SKM-1 (cell line): ENCODE results near the gene SPZ1.
"Not testable (repeated sequence)": the region's sequence is repeated elsewhere in the genome, so short reads cannot be mapped to it uniquely, and the experiment has no call there.

Experiments
- DNase-seq: peaks from one replicate; lab custom pipeline; 2025; ENCODE audit not compliant: unreplicated experiment; lab: John Stamatoyannopoulos, UW

Gene SPZ1, protein sequence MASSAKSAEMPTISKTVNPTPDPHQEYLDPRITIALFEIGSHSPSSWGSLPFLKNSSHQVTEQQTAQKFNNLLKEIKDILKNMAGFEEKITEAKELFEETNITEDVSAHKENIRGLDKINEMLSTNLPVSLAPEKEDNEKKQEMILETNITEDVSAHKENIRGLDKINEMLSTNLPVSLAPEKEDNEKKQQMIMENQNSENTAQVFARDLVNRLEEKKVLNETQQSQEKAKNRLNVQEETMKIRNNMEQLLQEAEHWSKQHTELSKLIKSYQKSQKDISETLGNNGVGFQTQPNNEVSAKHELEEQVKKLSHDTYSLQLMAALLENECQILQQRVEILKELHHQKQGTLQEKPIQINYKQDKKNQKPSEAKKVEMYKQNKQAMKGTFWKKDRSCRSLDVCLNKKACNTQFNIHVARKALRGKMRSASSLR

DNA sequence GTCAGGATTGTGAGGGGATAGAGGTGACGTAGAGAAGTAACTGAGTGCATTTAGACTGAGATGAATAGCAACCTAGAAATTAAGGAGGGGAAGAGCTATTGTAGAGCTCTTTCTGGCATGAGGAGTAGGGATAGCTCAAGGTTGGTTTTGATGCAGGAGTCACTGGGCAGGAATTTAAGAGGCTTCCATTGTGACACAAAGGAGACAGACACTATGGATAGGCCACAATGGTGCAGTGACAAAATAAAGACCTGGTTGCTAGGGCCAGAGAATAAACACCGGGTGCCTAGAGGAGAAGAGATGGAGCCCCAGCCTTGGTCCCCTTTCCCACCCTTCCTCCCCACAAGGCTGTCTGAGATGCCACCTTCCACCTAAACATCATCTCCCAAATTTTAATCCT, at the start of gene SPZ1:
TSS of gene SPZ1 (plus strand) at position 301 of the 400 bp plus-strand sequence. CDS start 214 bp downstream, outside the sequence.
- no peak for DNase-seq

DNA sequence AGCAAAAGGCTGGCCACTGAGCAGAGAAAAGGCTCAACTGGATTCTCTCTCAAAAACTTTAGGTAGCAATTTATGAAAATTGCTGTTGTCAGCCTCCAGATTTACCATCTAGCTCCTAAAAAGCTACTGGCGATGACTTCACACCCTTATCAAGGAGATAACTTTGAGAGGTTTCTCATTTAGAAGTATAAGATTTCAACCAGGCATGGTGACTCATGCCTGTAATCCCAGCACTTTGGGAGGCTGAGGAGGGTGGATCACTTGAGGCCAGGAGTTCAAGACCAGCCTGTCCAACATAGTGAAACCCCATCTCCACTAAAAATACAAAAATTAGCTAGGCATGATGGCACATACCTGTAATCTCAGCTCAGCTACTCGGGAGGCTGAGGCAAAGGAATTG, 49.3 kb upstream of the SPZ1 start:
- DNase-seq = not testable (repeated sequence)

DNA sequence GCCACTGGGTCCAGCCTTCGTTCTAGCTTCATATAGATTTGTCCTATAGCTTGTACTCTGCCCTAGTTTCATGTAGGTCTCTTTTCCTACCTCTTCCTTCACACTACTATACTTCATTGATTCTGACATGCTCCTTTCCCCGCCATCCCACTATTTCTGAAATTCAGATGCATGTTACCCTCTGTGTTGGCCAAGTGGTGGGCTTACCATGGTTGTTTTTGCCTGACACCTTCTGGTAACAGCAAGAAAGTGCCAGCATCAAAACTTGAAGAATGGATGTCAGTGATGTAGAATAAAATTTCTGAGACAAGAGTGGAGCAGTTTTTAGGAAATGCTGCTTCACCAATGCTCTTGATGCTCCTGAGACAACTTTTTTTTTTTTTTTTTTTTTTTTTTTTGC, 44.5 kb upstream of the SPZ1 start:
- DNase-seq = no peak

DNA sequence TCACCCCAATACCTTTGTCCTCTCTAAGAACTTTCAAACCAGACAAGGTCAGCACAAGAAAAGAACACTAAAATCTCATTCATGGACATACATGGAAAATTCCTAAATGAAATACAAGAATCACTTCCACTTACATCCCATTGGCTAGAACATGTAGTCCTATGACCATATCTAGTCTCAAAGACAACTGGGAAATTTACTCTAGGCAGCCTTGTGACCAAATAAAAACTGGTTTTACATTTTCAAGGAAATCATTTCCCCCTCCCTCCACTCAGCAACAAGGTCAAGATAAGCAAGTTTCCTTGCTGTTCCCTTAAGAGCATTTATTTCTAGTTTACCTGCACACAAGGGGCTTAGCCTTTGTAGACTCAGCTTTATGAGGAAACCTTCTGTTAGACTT, 43.6 kb upstream of the SPZ1 start:
- DNase-seq = no peak

DNA sequence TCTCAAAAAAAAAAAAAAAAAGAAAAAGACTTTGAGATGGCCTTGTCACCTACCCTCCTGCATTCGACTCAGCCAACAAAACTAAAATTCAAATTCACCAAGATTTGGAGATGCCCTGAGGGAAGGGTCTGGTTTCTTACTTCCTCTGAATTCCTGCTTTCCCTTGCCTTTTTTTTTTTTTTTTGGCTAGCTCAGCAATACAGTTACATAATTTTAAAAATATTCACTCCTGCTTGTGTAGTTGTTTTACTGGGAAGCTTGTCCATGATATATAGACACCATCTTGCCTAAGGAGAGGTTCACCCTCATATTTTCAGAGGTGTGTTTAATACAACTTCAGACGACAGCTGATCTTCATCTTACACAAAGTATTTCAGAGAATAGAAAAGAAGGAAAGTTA, 42.6 kb upstream of the SPZ1 start:
- no peak for DNase-seq

DNA sequence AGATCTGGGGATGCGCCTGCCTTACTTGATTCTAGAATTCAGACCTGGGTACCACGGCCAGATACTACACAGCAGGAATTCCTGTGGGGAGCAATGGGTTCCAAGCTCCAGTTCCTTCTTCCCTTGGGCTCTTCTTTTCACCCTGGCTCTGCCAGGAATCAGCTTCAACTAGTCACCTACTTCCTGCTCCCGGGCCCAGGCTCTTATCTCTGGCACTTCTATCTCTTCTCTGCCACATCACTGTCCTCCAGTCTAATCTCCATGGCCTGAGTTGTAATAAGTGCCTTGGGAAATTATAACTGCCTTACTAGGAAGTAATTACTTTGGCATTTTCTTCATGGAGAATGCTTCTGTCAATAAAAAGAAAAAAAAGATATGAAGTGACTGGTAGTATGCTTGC, 37.7 kb upstream of the SPZ1 start:
- DNase-seq = no peak

DNA sequence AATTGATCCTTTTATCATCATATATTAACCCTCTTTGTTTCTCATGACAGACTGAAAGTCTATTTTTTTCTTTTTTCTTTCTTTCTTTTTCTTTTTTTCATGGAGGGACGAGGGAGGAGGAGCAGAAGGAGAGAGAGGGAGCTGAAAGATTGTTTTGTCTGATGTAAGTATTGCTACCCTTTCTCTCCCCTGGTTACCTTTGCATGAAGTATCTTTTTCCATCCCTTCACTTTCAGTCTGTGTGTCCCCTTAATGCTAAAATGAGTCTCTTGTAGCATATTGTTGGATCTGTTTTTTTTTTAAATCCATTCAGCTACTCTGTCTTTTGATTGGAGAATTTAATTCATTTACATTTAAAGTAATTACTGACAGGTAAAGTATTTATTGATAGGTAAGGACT, 36.4 kb upstream of the SPZ1 start:
- DNase-seq = no peak

DNA sequence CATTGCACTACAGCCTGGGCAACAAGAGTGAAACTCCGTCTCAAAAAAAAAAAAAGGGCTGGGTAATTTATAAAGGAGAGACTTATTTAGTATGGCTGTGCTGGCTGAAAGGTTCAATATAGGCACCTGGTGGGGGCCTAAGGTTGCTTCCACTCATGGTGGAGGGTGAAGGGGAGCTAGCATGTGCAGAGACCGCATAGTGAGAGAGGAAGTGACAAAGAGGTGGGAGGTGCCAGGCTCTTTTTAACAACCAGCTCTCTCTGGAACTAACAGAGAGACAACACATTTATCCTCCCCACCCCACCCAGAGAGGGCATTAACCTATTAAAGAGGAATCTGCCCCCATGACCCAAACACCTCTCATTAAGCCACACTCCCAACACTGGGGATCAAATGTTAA, 35.1 kb upstream of the SPZ1 start:
- no peak for DNase-seq

DNA sequence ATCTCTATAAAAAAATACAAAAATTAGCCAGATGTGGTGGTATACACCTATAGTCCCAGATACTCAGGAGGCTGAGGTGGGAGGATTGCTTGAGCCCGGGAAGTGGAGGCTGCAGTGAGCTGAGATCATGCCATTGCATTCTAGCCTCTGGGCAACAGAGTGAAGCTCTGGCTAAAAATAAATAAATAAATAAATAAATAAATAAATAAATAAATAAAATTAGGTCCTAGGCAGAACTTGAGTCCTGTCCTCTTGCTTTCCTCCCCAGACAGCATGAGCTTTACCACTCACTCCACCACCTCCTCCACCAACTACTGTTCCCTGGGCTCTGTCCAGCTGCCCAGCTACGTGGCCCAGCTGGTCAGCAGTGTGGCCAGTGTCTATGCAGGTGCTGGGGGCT, 31.6 kb upstream of the SPZ1 start:
- no peak for DNase-seq

DNA sequence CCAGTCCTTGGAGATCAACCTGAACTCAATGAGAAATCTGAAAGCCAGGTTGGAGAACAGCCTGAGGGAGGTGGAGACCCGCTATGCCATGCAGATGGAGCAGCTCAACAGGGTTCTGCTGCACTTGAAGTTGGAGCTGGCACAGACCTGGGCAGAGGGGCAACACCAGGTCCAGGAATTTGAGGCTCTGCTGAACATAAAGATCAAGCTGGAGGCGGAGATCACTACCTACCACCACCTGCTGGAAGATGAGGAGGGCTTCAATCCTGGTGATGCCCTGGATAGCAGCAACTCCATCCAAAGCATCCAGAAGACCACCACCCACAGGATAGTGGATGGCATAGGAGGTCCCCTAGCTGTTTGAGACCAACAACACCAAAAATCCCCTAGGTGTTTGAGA, 30.5 kb upstream of the SPZ1 start:
- no peak for DNase-seq

DNA sequence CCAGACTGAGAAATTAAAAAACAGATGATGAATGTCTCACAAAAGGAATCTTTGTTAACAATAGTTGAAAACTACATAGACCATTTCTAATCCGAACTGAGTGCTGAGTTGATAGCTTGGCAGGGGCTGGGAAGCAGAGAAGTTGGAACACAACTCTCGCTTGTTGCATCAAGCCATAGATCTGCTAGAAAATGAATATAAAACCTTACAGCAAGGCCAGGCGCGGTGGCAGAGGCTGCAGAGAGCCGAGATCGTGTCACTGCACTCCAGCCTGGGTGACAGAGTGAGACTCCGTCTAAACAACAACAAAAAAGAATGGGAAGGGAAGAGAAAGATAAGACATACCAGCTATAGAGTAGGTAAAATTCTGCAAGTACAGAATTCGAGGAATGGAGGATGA, 28.0 kb upstream of the SPZ1 start:
- DNase-seq = no peak

DNA sequence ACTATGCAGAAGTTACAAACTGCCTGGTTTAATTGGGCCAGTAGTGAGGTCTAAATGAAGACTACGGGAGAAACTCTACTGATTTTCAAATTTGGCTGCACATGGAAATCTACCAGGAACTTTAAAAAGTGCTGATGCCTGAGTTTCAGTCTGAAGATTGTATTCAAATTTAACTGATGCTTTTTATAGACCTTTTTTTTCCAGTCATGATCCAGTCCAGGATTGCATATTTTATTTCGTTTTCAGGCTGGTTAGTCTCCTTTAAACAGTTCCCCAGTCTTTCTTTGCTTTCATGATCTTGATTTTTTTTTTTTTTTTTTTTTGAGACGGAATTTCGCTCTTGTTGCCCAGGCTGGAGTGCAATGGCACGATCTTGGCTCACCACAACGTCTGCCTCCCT, 23.7 kb upstream of the SPZ1 start:
- no peak for DNase-seq

DNA sequence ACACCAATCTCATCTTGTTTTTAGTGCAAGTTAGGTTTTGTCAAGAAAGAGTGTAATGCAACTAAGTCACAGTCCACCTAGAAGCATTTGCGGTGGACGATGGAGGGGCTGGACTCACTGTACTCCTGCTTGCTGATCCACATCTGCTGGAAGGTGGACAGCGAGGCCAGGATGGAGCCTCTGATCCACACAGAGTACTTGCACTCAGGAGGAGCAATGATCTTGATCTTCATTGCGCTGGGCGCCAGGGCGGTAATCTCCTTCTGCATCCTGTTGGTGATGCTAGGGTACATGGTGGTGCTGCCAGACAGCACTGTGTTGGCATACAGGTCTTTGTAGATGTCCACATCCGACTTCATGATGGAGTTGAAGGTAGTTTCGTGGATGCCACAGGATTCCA, 20.2 kb upstream of the SPZ1 start:
- no peak for DNase-seq

DNA sequence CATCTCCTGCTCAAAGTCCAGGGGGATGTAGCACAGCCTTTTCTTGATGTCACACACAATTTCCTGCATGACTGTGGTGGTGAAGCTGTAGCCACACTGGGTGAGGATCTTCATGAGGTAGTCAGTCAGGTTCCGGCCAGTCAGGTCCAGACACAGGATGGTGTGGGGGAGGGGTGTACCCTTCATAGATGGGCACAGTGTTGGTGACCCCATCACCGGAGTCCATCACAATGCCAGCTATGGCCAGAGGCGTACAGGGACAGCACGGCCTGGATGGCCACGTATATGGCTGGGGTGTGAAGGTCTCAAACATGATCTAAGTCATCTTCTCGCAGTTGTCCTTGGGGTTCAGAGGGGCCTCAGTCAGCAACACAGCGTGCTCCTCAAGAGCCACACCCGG, 19.7 kb upstream of the SPZ1 start:
- no peak for DNase-seq

DNA sequence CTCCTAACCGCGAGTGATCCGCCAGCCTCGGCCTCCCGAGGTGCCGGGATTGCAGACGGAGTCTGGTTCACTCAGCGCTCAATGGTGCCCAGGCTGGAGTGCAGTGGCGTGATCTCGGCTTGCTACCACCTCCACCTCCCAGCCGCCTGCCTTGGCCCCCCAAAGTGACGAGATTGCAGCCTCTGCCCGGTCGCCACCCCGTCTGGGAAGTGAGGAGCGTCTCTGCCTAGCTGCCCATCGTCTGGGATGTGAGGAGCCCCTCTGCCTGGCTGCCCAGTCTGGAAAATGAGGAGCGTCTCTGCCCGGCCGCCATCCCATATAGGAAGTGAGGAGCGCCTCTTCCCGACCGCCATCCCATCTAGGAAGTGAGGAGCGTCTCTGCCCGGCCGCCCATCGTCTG, 19.0 kb upstream of the SPZ1 start:
- not testable (repeated sequence) for DNase-seq

DNA sequence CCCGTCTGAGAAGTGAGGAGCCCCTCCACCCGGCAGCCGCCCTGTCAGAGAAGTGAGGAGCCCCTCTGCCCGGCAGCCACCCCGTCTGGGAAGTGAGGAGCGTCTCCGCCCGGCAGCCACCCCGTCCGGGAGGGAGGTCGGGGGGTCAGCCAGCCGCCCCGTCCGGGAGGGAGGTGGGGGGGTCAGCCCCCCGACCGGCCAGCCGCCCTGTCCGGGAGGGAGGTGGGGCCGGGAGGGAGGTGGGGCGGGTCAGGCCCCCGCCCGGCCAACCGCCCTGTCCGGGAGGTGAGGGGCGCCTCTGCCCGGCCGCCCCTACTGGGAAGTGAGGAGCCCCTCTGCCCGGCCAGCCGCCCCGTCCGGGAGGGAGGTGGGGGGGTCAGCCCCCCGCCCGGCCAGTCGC, 18.5 kb upstream of the SPZ1 start:
- DNase-seq = not testable (repeated sequence)

DNA sequence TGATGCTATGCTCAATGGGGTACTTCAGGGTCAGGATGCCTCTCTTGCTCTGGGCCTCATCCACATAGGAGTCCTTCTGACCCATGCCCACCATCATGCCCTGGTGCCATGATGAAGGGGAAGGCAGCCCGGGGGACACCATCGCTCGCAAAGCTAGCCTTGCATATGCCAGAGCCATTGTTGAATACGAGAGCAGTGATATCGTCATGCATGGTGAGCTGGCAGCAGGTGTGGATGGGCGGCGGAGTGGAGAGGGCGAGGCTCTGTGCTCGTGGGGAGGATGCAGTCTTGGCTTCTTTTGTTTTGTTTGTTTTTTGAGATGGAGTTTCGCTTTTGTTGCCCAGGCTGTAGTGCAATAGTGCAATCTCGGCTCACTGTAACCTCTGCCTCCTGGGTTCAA, 17.2 kb upstream of the SPZ1 start:
- no peak for DNase-seq

DNA sequence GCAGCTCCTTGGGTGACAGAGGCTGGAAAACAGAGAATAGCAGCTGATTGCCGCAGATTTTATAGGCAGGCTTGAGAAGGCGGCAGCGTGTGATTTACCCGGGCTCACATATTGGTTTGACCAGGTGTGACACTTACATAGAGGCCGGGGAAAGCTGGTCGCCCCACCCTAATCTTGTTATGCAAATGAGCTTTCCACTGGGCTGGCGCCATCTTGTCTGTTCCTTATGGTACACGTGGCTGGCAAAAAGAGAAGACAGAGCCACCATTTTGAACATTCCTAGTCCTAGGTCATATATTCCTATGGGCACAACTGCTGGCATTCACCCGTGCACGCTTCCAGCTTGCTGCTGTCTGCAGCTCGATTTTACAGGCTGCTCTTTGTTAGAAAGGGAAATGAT, 11.3 kb upstream of the SPZ1 start:
- DNase-seq = no peak

DNA sequence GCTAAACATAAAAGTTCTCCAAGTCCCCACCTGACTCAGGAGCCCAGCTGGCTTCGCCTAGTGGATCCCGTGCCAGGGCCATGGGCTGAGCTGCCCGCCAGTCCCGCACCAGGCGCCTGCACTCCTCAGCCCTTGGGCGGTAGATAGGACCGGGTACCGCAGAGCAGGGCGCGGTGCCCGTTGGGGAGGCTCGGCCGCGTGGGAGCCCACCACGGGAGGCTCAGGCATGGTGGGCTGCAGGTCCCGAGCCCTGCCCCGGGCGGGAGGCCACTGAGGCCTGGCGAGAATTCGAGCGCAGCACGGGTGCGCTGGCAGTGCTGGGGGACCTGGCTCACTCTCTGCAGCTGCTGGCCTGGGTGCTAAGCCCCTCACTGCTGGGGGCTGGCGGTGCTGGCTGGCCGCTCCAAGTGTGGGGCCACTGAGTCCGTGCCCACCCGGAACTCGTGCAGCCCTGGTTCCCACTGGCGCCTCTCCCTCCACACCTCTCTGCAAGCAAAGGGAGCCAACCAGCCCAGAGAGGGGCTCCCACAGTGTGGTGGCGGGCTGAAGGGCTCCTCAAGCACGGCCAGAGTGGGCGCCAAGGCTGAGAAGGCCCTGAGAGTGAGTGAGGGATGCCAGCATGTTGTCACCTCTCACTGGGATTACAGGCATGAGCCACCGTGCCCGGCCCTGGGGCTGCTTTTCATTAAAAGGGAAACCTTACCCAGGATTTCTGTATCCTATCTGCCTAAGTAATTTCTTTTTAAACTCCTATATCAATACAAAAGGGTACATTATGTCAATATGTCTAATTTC, 9.7 kb upstream of the SPZ1 start:
- DNase-seq = no peak

DNA sequence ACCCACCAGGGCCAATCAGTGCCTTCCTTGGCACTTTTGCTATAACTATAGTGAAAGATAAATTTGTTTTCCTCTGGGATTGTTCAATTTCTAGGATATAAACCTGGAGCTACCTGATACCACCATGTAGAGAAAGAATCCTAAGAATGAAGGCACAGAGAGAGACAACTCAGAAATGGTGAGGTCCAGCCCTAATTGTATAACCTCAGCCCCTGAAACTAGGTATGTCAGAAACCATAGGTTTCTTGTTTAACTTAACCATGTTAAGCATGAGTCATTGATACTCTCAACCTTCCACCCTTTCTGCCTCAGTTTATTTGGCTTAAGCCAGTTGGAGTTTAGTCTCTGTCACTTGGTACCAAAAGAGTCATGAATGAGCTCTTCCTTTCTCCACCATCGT, 4.6 kb upstream of the SPZ1 start:
- DNase-seq = no peak

DNA sequence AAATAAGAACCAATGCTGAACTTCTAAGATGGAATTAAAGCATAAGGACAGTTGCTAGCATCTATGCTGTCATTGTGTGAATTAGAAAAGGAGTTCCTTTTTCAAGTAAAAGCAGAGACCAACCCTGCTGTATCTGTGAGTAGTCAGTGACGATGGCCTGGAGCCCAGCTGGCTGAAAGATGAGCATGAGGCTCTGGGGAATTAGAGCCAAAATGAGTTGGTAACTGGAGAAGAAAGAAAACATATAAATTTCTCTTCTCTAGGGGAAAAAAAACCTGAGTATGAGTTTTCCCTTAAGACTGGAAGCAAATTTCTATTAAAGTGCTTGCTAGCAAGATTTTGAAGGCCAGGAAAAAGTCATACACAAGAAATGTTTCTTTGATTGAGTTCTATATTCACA, 1.6 kb upstream of the SPZ1 start:
- DNase-seq = no peak

DNA sequence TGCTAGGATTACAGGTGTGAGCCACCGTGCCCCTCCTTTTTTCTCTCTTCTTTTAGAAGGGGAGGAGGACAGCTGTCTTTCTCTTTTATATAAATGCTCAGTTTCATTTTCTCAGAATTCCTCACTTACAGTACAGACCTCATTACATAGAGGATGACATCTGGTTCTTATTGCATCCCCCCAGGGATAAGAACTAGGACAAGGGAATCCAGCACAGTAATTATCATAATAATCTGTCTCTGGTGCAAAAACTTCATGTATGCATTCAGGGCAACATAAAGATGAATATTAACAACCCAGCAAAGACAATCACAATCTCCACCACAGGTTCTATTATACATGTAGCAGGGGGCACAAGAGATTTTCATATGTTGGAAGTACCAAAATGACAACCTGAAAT, 5.1 kb downstream of the SPZ1 start:
- DNase-seq = no peak
